Measurements from ENCODE around the gene TIMM29. TPM values are rescaled to one million over a fixed set of nuclear protein-coding genes. Genes with fewer than 3 reads are reported as not detected.
A peak's percentile ranks its signal among the peaks of the same experiment; 100 is the strongest.

TIMM29 gene
- total and polyA plus RNA-seq, 9 of the 15 experiments (the other 6 are each of a cell fraction or from before 2014, with no cell fraction given): 2.4 to 29.4 (median 16.3) TPM

DNA sequence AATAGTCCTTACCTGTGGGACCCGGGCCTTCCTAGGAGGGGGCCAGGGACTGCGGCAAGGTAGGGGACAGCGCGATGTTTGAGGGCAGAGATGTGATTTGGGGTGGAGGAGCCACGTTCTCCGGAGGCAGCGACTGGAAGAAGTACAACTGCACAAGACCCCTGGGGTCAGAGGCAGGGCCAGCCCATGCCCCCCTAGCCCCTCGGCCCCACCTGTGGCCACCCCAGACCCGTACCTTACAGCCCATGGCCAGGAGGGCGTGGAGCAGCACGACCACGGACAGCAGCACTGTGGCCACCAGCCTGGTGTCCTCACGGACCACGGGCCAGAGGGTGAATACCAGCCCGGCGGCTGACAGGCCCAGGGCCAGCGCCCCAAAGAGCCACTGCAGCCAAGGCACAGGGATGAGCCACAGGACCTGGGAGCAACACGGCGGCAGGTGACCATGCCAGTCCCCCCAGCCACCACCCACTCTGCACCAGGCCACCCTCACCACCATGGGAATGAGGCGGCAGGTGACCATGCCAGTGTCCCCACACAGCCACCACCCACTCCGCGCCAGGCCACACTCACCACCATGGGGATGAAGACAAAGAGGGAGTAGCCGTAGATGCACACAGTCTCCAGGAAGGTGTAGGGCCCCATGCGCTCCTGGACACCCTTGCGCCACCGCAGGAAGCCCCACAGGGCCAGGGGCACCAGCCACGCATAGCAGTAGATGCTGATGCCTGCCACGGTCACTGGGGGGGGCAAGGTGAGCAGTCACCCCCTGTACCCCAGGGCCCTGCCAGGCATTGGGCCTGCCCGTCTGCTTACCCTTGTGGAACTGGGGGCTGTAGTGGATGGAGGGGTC, 5.1 kb upstream of the TIMM29 start (continued):
- TF ChIP-seq, protein P1, sequence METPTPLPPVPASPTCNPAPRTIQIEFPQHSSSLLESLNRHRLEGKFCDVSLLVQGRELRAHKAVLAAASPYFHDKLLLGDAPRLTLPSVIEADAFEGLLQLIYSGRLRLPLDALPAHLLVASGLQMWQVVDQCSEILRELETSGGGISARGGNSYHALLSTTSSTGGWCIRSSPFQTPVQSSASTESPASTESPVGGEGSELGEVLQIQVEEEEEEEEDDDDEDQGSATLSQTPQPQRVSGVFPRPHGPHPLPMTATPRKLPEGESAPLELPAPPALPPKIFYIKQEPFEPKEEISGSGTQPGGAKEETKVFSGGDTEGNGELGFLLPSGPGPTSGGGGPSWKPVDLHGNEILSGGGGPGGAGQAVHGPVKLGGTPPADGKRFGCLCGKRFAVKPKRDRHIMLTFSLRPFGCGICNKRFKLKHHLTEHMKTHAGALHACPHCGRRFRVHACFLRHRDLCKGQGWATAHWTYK (CRISPR knock-in tag; IDR thresholded peaks at IDR 0.05): no peak
- TF ChIP-seq ZNF140 (CRISPR knock-in tag; IDR thresholded peaks at IDR 0.05): no peak
- no peak for TF ChIP-seq ZNF134 (CRISPR knock-in tag; conservative IDR thresholded peaks at IDR 0.05)
- TF ChIP-seq ARID1B (IDR thresholded peaks at IDR 0.05): no peak
- TF ChIP-seq POLR2A (conservative IDR thresholded peaks at IDR 0.05): 0 out of 2 replicates have a peak, but pooled peaks have one; percentile 32
- TF ChIP-seq, protein P2, sequence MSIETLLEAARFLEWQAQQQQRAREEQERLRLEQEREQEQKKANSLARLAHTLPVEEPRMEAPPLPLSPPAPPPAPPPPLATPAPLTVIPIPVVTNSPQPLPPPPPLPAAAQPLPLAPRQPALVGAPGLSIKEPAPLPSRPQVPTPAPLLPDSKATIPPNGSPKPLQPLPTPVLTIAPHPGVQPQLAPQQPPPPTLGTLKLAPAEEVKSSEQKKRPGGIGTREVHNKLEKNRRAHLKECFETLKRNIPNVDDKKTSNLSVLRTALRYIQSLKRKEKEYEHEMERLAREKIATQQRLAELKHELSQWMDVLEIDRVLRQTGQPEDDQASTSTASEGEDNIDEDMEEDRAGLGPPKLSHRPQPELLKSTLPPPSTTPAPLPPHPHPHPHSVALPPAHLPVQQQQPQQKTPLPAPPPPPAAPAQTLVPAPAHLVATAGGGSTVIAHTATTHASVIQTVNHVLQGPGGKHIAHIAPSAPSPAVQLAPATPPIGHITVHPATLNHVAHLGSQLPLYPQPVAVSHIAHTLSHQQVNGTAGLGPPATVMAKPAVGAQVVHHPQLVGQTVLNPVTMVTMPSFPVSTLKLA (conservative IDR thresholded peaks at IDR 0.05): no peak
- peak; percentile 9 for TF ChIP-seq HMGN3 (IDR thresholded peaks at IDR 0.05; ENCODE audit: borderline replicate concordance, extremely low read depth, insufficient read length, low read depth, low read length)
- TF ChIP-seq STAT5B (CRISPR knock-in tag; IDR thresholded peaks at IDR 0.05): no peak
- TF ChIP-seq, protein P3, sequence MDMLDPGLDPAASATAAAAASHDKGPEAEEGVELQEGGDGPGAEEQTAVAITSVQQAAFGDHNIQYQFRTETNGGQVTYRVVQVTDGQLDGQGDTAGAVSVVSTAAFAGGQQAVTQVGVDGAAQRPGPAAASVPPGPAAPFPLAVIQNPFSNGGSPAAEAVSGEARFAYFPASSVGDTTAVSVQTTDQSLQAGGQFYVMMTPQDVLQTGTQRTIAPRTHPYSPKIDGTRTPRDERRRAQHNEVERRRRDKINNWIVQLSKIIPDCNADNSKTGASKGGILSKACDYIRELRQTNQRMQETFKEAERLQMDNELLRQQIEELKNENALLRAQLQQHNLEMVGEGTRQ (CRISPR knock-in tag; IDR thresholded peaks at IDR 0.05): no peak
- TF ChIP-seq ARHGAP35 (IDR thresholded peaks at IDR 0.05; ENCODE audit: partially characterized antibody): no peak
- no peak for TF ChIP-seq ZNF133 (CRISPR knock-in tag; IDR thresholded peaks at IDR 0.05)
- TF ChIP-seq THRAP3 (IDR thresholded peaks at IDR 0.05; ENCODE audit: borderline replicate concordance): no peak
- no peak for TF ChIP-seq NFE2L1 (tag; IDR thresholded peaks at IDR 0.05; ENCODE audit: borderline replicate concordance, low read depth)
- TF ChIP-seq, protein P4, sequence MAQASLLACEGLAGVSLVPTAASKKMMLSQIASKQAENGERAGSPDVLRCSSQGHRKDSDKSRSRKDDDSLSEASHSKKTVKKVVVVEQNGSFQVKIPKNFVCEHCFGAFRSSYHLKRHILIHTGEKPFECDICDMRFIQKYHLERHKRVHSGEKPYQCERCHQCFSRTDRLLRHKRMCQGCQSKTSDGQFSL (CRISPR knock-in tag; IDR thresholded peaks at IDR 0.05): 0 out of 2 replicates have a peak, but pooled peaks have one; percentile 24
- TF ChIP-seq, protein P4 (tag; IDR thresholded peaks at IDR 0.05): no peak
- TF ChIP-seq, protein P5, sequence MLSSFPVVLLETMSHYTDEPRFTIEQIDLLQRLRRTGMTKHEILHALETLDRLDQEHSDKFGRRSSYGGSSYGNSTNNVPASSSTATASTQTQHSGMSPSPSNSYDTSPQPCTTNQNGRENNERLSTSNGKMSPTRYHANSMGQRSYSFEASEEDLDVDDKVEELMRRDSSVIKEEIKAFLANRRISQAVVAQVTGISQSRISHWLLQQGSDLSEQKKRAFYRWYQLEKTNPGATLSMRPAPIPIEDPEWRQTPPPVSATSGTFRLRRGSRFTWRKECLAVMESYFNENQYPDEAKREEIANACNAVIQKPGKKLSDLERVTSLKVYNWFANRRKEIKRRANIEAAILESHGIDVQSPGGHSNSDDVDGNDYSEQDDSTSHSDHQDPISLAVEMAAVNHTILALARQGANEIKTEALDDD (IDR thresholded peaks at IDR 0.05): no peak
- TF ChIP-seq, protein P6, sequence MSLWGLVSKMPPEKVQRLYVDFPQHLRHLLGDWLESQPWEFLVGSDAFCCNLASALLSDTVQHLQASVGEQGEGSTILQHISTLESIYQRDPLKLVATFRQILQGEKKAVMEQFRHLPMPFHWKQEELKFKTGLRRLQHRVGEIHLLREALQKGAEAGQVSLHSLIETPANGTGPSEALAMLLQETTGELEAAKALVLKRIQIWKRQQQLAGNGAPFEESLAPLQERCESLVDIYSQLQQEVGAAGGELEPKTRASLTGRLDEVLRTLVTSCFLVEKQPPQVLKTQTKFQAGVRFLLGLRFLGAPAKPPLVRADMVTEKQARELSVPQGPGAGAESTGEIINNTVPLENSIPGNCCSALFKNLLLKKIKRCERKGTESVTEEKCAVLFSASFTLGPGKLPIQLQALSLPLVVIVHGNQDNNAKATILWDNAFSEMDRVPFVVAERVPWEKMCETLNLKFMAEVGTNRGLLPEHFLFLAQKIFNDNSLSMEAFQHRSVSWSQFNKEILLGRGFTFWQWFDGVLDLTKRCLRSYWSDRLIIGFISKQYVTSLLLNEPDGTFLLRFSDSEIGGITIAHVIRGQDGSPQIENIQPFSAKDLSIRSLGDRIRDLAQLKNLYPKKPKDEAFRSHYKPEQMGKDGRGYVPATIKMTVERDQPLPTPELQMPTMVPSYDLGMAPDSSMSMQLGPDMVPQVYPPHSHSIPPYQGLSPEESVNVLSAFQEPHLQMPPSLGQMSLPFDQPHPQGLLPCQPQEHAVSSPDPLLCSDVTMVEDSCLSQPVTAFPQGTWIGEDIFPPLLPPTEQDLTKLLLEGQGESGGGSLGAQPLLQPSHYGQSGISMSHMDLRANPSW (CRISPR knock-in tag; IDR thresholded peaks at IDR 0.05): no peak
- no peak for TF ChIP-seq FOXK2 (conservative IDR thresholded peaks at IDR 0.05 in 1 of 2, IDR thresholded peaks at IDR 0.05 in 1 of 2; ENCODE audit: low read depth in 2 of 2)
- TF ChIP-seq MCM3 (IDR thresholded peaks at IDR 0.05): no peak
- no peak for TF ChIP-seq ZKSCAN3 (CRISPR knock-in tag; IDR thresholded peaks at IDR 0.05)

All from K562 (cell line).